ENCODE data around the gene MAP3K8.
"Not testable (repeated sequence)": the region's sequence is repeated elsewhere in the genome, so short reads cannot be mapped to it uniquely, and the experiment has no call there.

MAP3K8 gene

GRCh38 chr10:30422981-30423654 is 10.9 kb upstream of the MAP3K8 start:
- no peak for DNase-seq (ENCODE audit: low spot score)

- DNase-seq (ENCODE audit: low spot score), result not testable (repeated sequence)
Observed at GRCh38 chr10:30423655-30424275, 10.2 kb upstream of the MAP3K8 start.

GRCh38 chr10:30425336-30426075 is 8.5 kb upstream of the MAP3K8 start:
- DNase-seq (ENCODE audit: low spot score), result no peak

GRCh38 chr10:30430544-30431298 is 3.3 kb upstream of the MAP3K8 start:
- DNase-seq (ENCODE audit: low spot score), result no peak

- DNase-seq (ENCODE audit: low spot score), result peak; percentile 60
Observed at GRCh38 chr10:30431435-30431911, 2.5 kb upstream of the MAP3K8 start.

- no peak for DNase-seq (ENCODE audit: low spot score)
Observed at GRCh38 chr10:30432622-30433305, 1.2 kb upstream of the MAP3K8 start.

- peak; percentile 76 for DNase-seq (ENCODE audit: low spot score)
Observed at GRCh38 chr10:30433306-30433729, 666 bp upstream of the MAP3K8 start.

- peak; percentile 72 for DNase-seq (ENCODE audit: low spot score)
Observed at GRCh38 chr10:30434273-30435072, 489 bp downstream of the MAP3K8 start.

- peak; percentile 35 for DNase-seq (ENCODE audit: low spot score)
Observed at GRCh38 chr10:30435073-30435422, 1.1 kb downstream of the MAP3K8 start.

GRCh38 chr10:30435499-30436167 is 1.6 kb downstream of the MAP3K8 start:
- not testable (repeated sequence) for DNase-seq (ENCODE audit: low spot score)

- no peak for DNase-seq (ENCODE audit: low spot score)
Observed at GRCh38 chr10:30436191-30436611, 2.2 kb downstream of the MAP3K8 start.

GRCh38 chr10:30436671-30437030 is 2.7 kb downstream of the MAP3K8 start:
- no peak for DNase-seq (ENCODE audit: low spot score)

GRCh38 chr10:30437031-30437841 is 3.3 kb downstream of the MAP3K8 start:
- DNase-seq (ENCODE audit: low spot score), result no peak

- DNase-seq (ENCODE audit: low spot score), result no peak
Observed at GRCh38 chr10:30438021-30438850, 4.3 kb downstream of the MAP3K8 start.

- no peak for DNase-seq (ENCODE audit: low spot score)
Observed at GRCh38 chr10:30439931-30440330, 5.9 kb downstream of the MAP3K8 start.

GRCh38 chr10:30442019-30442606 is 8.1 kb downstream of the MAP3K8 start:
- DNase-seq (ENCODE audit: low spot score), result no peak

GRCh38 chr10:30443049-30443448 is 9.1 kb downstream of the MAP3K8 start:
- no peak for DNase-seq (ENCODE audit: low spot score)

GRCh38 chr10:30445711-30446110 is 11.7 kb downstream of the MAP3K8 start:
- DNase-seq (ENCODE audit: low spot score), result no peak

Data from D341Med (cell line).